ENCODE data around the gene SYT13.

DNA sequence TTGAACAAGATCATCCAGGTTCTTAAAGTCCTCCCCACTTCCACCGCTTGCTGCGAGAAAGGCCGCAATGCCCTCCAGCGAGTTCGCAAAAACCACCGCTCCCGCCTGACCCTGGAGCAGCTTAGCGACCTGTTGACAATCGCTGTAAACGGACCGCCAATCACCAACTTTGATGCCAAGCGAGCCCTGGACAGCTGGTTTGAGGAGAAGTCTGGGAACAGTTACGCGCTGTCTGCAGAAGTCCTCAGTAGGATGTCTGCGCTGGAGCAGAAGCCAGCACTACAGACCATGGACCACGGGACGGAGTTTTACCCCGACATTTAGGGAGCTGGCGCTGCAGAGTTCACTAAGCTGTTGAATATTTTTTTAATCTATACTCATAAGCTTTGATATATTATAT, 58.3 kb downstream of the SYT13 start:
- TF ChIP-seq RAD21 (IDR thresholded peaks at IDR 0.05; ENCODE audit: low read depth) (no peak), YY1 (IDR thresholded peaks at IDR 0.05; ENCODE audit: low read depth) (no peak), EGR1 (IDR thresholded peaks at IDR 0.05) (no peak), EP300 (IDR thresholded peaks at IDR 0.05; ENCODE audit: borderline replicate concordance) (no peak), MAX (IDR thresholded peaks at IDR 0.05) (no peak), TAF1 (IDR thresholded peaks at IDR 0.05; ENCODE audit: low read depth) (no peak), CEBPB (IDR thresholded peaks at IDR 0.05) (no peak)
- TF ChIP-seq, protein P1, sequence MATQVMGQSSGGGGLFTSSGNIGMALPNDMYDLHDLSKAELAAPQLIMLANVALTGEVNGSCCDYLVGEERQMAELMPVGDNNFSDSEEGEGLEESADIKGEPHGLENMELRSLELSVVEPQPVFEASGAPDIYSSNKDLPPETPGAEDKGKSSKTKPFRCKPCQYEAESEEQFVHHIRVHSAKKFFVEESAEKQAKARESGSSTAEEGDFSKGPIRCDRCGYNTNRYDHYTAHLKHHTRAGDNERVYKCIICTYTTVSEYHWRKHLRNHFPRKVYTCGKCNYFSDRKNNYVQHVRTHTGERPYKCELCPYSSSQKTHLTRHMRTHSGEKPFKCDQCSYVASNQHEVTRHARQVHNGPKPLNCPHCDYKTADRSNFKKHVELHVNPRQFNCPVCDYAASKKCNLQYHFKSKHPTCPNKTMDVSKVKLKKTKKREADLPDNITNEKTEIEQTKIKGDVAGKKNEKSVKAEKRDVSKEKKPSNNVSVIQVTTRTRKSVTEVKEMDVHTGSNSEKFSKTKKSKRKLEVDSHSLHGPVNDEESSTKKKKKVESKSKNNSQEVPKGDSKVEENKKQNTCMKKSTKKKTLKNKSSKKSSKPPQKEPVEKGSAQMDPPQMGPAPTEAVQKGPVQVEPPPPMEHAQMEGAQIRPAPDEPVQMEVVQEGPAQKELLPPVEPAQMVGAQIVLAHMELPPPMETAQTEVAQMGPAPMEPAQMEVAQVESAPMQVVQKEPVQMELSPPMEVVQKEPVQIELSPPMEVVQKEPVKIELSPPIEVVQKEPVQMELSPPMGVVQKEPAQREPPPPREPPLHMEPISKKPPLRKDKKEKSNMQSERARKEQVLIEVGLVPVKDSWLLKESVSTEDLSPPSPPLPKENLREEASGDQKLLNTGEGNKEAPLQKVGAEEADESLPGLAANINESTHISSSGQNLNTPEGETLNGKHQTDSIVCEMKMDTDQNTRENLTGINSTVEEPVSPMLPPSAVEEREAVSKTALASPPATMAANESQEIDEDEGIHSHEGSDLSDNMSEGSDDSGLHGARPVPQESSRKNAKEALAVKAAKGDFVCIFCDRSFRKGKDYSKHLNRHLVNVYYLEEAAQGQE (IDR thresholded peaks at IDR 0.05; ENCODE audit: low read depth) = no peak

Data from Ishikawa (cell line).